GM21423 (cell line): Measurements from ENCODE around the gene SEMA3A.
"Not testable (repeated sequence)": the region's sequence is repeated elsewhere in the genome, so short reads cannot be mapped to it uniquely, and the experiment has no call there.

ENCODE experiments used
- ATAC-seq: cut with Tn5 transposase; IDR thresholded peaks from one replicate; pipeline ENCODE4 v1.9.1; 2021; ENCODE audit warnings: mild to moderate bottlenecking, moderate library complexity; ENCODE audit not compliant: unreplicated experiment

The SEMA3A gene

GRCh38 chr7:84194484-84195271 is at the start of gene SEMA3A:
TSS of gene SEMA3A (minus strand) at chr7:84194789. CDS start at chr7:84194586, 203 bp downstream.
- no peak for ATAC-seq

GRCh38 chr7:84243037-84243436 is 48.4 kb upstream of the SEMA3A start:
- not testable (repeated sequence) for ATAC-seq

- ATAC-seq: no peak
Observed at GRCh38 chr7:84238596-84238995, 44.0 kb upstream of the SEMA3A start.

GRCh38 chr7:84237533-84238173 is 43.1 kb upstream of the SEMA3A start:
- ATAC-seq: no peak

- ATAC-seq: no peak
Observed at GRCh38 chr7:84236398-84236797, 41.8 kb upstream of the SEMA3A start.

- no peak for ATAC-seq
Observed at GRCh38 chr7:84232646-84233045, 38.1 kb upstream of the SEMA3A start.

GRCh38 chr7:84231157-84231556 is 36.6 kb upstream of the SEMA3A start:
- ATAC-seq: no peak

GRCh38 chr7:84230491-84230890 is 35.9 kb upstream of the SEMA3A start:
- ATAC-seq: no peak

- no peak for ATAC-seq
Observed at GRCh38 chr7:84228526-84228925, 33.9 kb upstream of the SEMA3A start.

- no peak for ATAC-seq
Observed at GRCh38 chr7:84226759-84227158, 32.2 kb upstream of the SEMA3A start.

GRCh38 chr7:84224505-84224904 is 29.9 kb upstream of the SEMA3A start:
- ATAC-seq: no peak

- ATAC-seq: no peak
Observed at GRCh38 chr7:84219310-84219709, 24.7 kb upstream of the SEMA3A start.

GRCh38 chr7:84218681-84219080 is 24.1 kb upstream of the SEMA3A start:
- no peak for ATAC-seq

- no peak for ATAC-seq
Observed at GRCh38 chr7:84216472-84216871, 21.9 kb upstream of the SEMA3A start.

GRCh38 chr7:84214757-84215156 is 20.2 kb upstream of the SEMA3A start:
- not testable (repeated sequence) for ATAC-seq

- no peak for ATAC-seq
Observed at GRCh38 chr7:84210301-84210700, 15.7 kb upstream of the SEMA3A start.

- no peak for ATAC-seq
Observed at GRCh38 chr7:84209006-84209405, 14.4 kb upstream of the SEMA3A start.

- no peak for ATAC-seq
Observed at GRCh38 chr7:84207615-84208014, 13.0 kb upstream of the SEMA3A start.

GRCh38 chr7:84207025-84207424 is 12.4 kb upstream of the SEMA3A start:
- ATAC-seq: no peak

GRCh38 chr7:84204655-84205054 is 10.1 kb upstream of the SEMA3A start:
- no peak for ATAC-seq

- ATAC-seq: no peak
Observed at GRCh38 chr7:84202855-84203254, 8.3 kb upstream of the SEMA3A start.

GRCh38 chr7:84200859-84201258 is 6.3 kb upstream of the SEMA3A start:
- no peak for ATAC-seq
